Stimulated activated naive CD8-positive, alpha-beta T cell treated with anti-CD3 and anti-CD28 coated beads, Interleukin-15, amount 100 ng/mL, for 72 hours (primary cell): ENCODE measurements around the gene OR2D2.
"Not testable (repeated sequence)": the region's sequence is repeated elsewhere in the genome, so short reads cannot be mapped to it uniquely, and the experiment has no call there.

Experiments used
- ATAC-seq: fragments of 150-1000 bp; cut with Tn5 transposase; 2 replicates; pipeline ENCODE4 v1.10.0; 2021; ENCODE audit warnings: mild to moderate bottlenecking, moderate library complexity
- DNase-seq, 2 donors: peaks; one replicate each; pipeline ENCODE4 v3.0.0; 2021 to 2022
- H3K27ac Mint-ChIP-seq, 2 donors: one replicate each; pipeline ENCODE4 v1.8.0; 2022; ENCODE audit warnings: mild to moderate bottlenecking in 2 of 2, mixed read lengths in 2 of 2, moderate library complexity in 2 of 2
- H3K27me3 Mint-ChIP-seq: one replicate; pipeline ENCODE4 v1.8.0; 2022; ENCODE audit warnings: mixed read lengths
- H3K4me1 Mint-ChIP-seq: one replicate; pipeline ENCODE4 v1.8.0; 2022; ENCODE audit warnings: mild to moderate bottlenecking, mixed read lengths
- H3K4me3 Mint-ChIP-seq, 2 donors: one replicate each; pipeline ENCODE4 v1.8.0; 2022; ENCODE audit warnings: mild to moderate bottlenecking in 2 of 2, mixed read lengths in 2 of 2, moderate library complexity in 1 of 2
- H3K9me3 Mint-ChIP-seq, 2 donors: one replicate each; pipeline ENCODE4 v1.8.0; 2022; ENCODE audit warnings: mixed read lengths in 2 of 2

The OR2D2 gene

GRCh38 chr11:6854801-6855200 is 37.5 kb downstream of the OR2D2 start:
- DNase-seq, H3K4me1 Mint-ChIP-seq, H3K4me3 Mint-ChIP-seq, ATAC-seq, H3K27ac Mint-ChIP-seq: not testable (repeated sequence)
- peaks cover 22 to 33% of the 10 kb centered on the region in 2 donors for H3K9me3 Mint-ChIP-seq
- H3K27me3 Mint-ChIP-seq, result peaks cover 11% of the 10 kb centered on the region

DNA sequence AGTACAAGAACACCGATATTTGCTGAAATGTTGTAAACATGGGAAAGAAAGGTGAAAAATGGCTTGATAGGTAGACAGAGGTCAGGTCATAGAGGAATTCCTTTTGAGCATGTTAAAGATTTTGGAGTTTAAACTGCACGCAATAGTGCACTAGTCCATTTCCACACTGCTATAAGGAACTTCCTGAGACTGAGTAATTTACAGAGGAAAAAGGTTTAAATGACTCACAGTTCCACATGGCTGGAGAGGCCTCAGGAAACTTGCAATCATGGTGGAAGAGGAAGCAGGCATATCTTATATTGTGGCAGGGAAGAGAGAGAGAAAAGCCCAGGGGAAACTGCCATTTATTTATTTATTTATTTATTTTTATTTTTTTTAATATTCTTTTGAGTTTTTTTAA is 41.8 kb downstream of the OR2D2 start:
- Mint-ChIP-seq H3K27me3 (peaks cover 22% of the 10 kb centered on the region), H3K9me3 (peaks cover 20 to 32% of the 10 kb centered on the region in 2 donors), H3K4me3 (no peak overlapping the region), H3K4me1 (no peaks in the 10 kb centered on the region), H3K27ac (no peak overlapping the region)
- no peak for DNase-seq
- ATAC-seq, result no peak

DNA sequence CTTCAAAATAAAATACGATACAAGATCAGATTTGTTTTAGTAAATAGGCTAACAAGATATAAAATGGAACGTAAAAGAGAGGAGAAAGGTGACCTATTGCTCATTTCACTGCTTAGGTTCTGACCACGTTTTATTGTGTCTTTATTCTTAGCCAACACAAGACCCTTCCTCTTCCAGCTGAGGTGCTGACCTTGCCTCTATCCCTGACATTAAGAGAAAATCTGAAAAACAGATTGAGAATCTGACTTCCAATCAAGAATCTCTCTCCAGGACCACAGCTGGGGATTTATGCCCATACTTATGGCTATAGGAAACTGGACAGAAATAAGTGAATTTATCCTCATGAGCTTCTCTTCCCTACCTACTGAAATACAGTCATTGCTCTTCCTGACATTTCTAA is 46.9 kb downstream of the OR2D2 start, which contains the start of gene OR10A5:
TSS of gene OR10A5 (plus strand) at position 301 of the 400 bp plus-strand sequence. CDS start at position 301, 0 bp downstream.
- Mint-ChIP-seq H3K9me3 (peaks cover under 1 to 7% of the 10 kb centered on the region in 2 donors), H3K27ac (peak within 1 kb of the TSS; percentile 13 to 65), H3K4me1 (no peaks in the 10 kb centered on the region), H3K27me3 (peaks cover 43% of the 10 kb centered on the region), H3K4me3 (no peak within 1 kb of the TSS)
- DNase-seq, result no peak
- no peak for ATAC-seq

DNA sequence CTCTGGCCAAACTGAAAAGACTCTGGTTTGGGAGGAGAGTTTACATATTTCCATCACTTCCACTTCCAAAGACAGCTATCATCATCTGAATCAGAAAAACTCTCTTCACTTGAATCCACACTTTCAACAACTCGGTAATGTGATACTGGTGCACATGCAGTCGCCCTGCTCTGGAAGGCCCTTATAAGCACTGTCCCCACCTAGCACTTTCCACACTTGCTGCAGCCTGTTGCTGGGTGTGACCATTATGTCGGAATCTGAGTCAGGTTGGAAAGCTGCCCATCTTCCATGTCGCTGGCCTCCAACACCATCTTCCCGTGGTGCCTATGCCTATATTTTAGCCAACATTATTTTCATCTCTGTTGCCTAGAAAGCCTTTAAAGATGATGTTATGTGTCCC is 47.9 kb downstream of the OR2D2 start:
- Mint-ChIP-seq H3K4me1 (no peaks in the 10 kb centered on the region), H3K27me3 (peaks cover 43% of the 10 kb centered on the region), H3K9me3 (peaks cover 0 to 6% of the 10 kb centered on the region in 2 donors), H3K27ac (no peak overlapping the region), H3K4me3 (no peak overlapping the region)
- DNase-seq (no peak), ATAC-seq (no peak)

DNA sequence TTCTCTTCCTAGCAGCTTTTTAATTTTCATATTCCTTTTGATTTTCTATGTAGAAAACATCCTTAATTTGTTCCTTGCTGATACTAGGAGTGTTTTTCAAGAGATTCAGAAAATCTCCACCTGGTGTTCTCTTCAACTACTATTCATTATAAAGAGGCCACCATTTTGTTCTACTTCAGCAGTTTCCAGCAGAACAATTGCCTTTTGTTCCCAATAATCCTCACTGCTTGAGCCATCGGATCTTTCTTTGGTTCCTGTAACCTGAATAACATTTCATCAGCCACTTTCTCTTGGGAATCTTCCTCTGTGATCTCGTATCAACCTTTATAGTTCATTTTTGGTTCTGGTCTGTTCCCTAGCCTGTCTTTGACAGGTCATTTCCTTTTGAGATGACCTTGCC is 48.6 kb downstream of the OR2D2 start:
- DNase-seq, result no peak
- H3K9me3 Mint-ChIP-seq, result peaks cover 0 to 6% of the 10 kb centered on the region in 2 donors
- no peak for ATAC-seq
- no peak overlapping the region for H3K27ac Mint-ChIP-seq
- peaks cover 43% of the 10 kb centered on the region for H3K27me3 Mint-ChIP-seq
- no peaks in the 10 kb centered on the region for H3K4me1 Mint-ChIP-seq
- no peak overlapping the region for H3K4me3 Mint-ChIP-seq

GRCh38 chr11:6841694-6842093 is 50.6 kb downstream of the OR2D2 start:
- H3K4me1 Mint-ChIP-seq, result no peaks in the 10 kb centered on the region
- no peak overlapping the region for H3K27ac Mint-ChIP-seq
- H3K27me3 Mint-ChIP-seq, result peaks cover 41% of the 10 kb centered on the region
- DNase-seq (no peak), ATAC-seq (no peak)
- H3K4me3 Mint-ChIP-seq, result no peak overlapping the region
- H3K9me3 Mint-ChIP-seq, result peaks cover 0 to 6% of the 10 kb centered on the region in 2 donors
